ENCODE measurements around the gene ARL5C. TPM values are rescaled to one million over a fixed set of nuclear protein-coding genes. Genes with fewer than 3 reads are reported as not detected.

The ARL5C gene
- total RNA-seq, 1 donor from 2014 or later: not detected

DNA sequence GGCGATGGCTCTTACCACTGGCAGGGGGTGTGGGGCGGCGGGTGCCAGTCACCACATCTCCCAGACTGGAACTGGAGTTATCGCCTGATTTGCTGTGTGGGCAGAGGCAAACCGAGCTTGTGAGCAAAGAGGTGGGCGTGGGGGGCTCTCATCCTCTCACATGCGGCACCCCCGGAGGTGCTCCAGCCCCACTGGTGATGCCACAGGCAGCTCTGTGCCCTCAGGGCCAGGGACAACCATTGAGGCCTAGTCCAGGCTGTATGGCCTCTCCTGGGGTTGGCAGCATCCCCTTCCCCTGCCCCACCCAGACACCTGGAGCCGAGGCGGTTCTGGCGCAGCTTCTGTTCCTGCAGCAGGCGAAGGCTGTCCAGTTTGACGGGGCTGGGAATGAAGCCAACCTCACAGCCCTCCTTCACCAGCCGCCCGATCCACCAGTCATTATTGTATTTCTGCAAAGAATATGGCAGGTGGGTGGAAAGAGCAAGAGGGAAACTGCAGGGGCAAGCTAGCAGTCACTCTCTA is 20.6 kb upstream of the ARL5C start:
- Mint-ChIP-seq H3K27me3 (ENCODE audit: insufficient read depth, low read depth) (peaks cover 4% of the 10 kb centered on the region), H3K27ac (no peak overlapping the region), H3K36me3 (peaks cover 13% of the 10 kb centered on the region), H3K4me3 (no peak overlapping the region), H3K9me3 (no peaks in the 10 kb centered on the region), H3K4me1 (no peaks in the 10 kb centered on the region)
- Histone ChIP-seq H4K20me1 (ENCODE audit: low read depth) (no peaks in the 10 kb centered on the region), H3K9ac (no peak overlapping the region), H2AFZ (replicated peaks) (no peak overlapping the region), H3K36me3 (no peaks in the 10 kb centered on the region), H3K27me3 (no peaks in the 10 kb centered on the region), H3K79me2 (ENCODE audit: low read depth) (no peaks in the 10 kb centered on the region), H3K4me2 (no peak overlapping the region), H3K27ac (no peak overlapping the region), H3K4me3 (no peak overlapping the region), H3F3A (ENCODE audit: low read depth) (no peaks in the 10 kb centered on the region), H3K9me3 (ENCODE audit: low read depth) (no peaks in the 10 kb centered on the region), H3K4me1 (no peaks in the 10 kb centered on the region)
- TF ChIP-seq, protein P1, sequence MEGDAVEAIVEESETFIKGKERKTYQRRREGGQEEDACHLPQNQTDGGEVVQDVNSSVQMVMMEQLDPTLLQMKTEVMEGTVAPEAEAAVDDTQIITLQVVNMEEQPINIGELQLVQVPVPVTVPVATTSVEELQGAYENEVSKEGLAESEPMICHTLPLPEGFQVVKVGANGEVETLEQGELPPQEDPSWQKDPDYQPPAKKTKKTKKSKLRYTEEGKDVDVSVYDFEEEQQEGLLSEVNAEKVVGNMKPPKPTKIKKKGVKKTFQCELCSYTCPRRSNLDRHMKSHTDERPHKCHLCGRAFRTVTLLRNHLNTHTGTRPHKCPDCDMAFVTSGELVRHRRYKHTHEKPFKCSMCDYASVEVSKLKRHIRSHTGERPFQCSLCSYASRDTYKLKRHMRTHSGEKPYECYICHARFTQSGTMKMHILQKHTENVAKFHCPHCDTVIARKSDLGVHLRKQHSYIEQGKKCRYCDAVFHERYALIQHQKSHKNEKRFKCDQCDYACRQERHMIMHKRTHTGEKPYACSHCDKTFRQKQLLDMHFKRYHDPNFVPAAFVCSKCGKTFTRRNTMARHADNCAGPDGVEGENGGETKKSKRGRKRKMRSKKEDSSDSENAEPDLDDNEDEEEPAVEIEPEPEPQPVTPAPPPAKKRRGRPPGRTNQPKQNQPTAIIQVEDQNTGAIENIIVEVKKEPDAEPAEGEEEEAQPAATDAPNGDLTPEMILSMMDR (IDR thresholded peaks at IDR 0.05): no peak
- TF ChIP-seq EZH2phosphoT487 (IDR thresholded peaks at IDR 0.05): no peak
- no peak for TF ChIP-seq EZH2 (IDR thresholded peaks at IDR 0.05)
- DNase-seq (ENCODE audit: low spot score): no peak

GRCh38 chr17:39183720-39184119 is 17.8 kb upstream of the ARL5C start:
- H3K27ac ChIP-seq: no peak overlapping the region
- no peak overlapping the region for H3K27ac Mint-ChIP-seq
- H3K9ac ChIP-seq: no peak overlapping the region

GRCh38 chr17:39183045-39183444 is 17.1 kb upstream of the ARL5C start:
- H3K4me2 ChIP-seq: no peak overlapping the region

More at GRCh38 chr17:39183720-39184119, 17.8 kb upstream of the ARL5C start:
- Mint-ChIP-seq H3K4me3 (no peak overlapping the region), H3K27me3 (ENCODE audit: insufficient read depth, low read depth) (no peaks in the 10 kb centered on the region), H3K4me1 (no peaks in the 10 kb centered on the region), H3K36me3 (peaks cover 13% of the 10 kb centered on the region), H3K9me3 (no peaks in the 10 kb centered on the region)
- Histone ChIP-seq H3K4me2 (no peak overlapping the region), H3F3A (ENCODE audit: low read depth) (peaks cover 2% of the 10 kb centered on the region), H3K9me3 (ENCODE audit: low read depth) (no peaks in the 10 kb centered on the region), H3K4me3 (no peak overlapping the region), H3K36me3 (no peaks in the 10 kb centered on the region), H3K79me2 (ENCODE audit: low read depth) (no peaks in the 10 kb centered on the region), H3K27me3 (no peaks in the 10 kb centered on the region), H3K4me1 (no peaks in the 10 kb centered on the region), H4K20me1 (ENCODE audit: low read depth) (no peaks in the 10 kb centered on the region), H2AFZ (replicated peaks) (no peak overlapping the region)
- no peak for DNase-seq (ENCODE audit: low spot score)
- TF ChIP-seq EZH2phosphoT487 (IDR thresholded peaks at IDR 0.05) (no peak), EZH2 (IDR thresholded peaks at IDR 0.05) (no peak)
- TF ChIP-seq, protein P1 (IDR thresholded peaks at IDR 0.05): no peak

More at GRCh38 chr17:39183045-39183444, 17.1 kb upstream of the ARL5C start:
- no peak overlapping the region for H2AFZ ChIP-seq (replicated peaks)
- Mint-ChIP-seq H3K27me3 (ENCODE audit: insufficient read depth, low read depth) (no peaks in the 10 kb centered on the region), H3K36me3 (peaks cover 16% of the 10 kb centered on the region), H3K4me3 (no peak overlapping the region), H3K27ac (no peak overlapping the region), H3K4me1 (no peaks in the 10 kb centered on the region), H3K9me3 (no peaks in the 10 kb centered on the region)
- no peaks in the 10 kb centered on the region for H3K79me2 ChIP-seq (ENCODE audit: low read depth)
- no peak overlapping the region for H3K9ac ChIP-seq
- no peak overlapping the region for H3K27ac ChIP-seq
- H3K4me1 ChIP-seq: no peaks in the 10 kb centered on the region
- H3K9me3 ChIP-seq (ENCODE audit: low read depth): no peaks in the 10 kb centered on the region
- H3K36me3 ChIP-seq: no peaks in the 10 kb centered on the region
- peaks cover 5% of the 10 kb centered on the region for H3F3A ChIP-seq (ENCODE audit: low read depth)
- TF ChIP-seq, protein P1 (IDR thresholded peaks at IDR 0.05): no peak
- TF ChIP-seq EZH2phosphoT487 (IDR thresholded peaks at IDR 0.05): no peak
- TF ChIP-seq EZH2 (IDR thresholded peaks at IDR 0.05): no peak
- H4K20me1 ChIP-seq (ENCODE audit: low read depth): no peaks in the 10 kb centered on the region
- no peak for DNase-seq (ENCODE audit: low spot score)
- H3K27me3 ChIP-seq: no peaks in the 10 kb centered on the region
- no peak overlapping the region for H3K4me3 ChIP-seq
